ENCODE results near the gene TMEM242.

The TMEM242 gene

GRCh38 chr6:157287247-157287850, 36.0 kb downstream of the TMEM242 start:
- no peak for DNase-seq

- no peak for DNase-seq
Measured at GRCh38 chr6:157285422-157285779, 37.9 kb downstream of the TMEM242 start.

GRCh38 chr6:157284738-157285421, 38.4 kb downstream of the TMEM242 start:
- no peak for DNase-seq

- DNase-seq = no peak
Measured at GRCh38 chr6:157283900-157284737, 39.2 kb downstream of the TMEM242 start.

GRCh38 chr6:157283330-157283898, 39.9 kb downstream of the TMEM242 start:
- no peak for DNase-seq

- no peak for DNase-seq
Measured at GRCh38 chr6:157282284-157282683, 41.0 kb downstream of the TMEM242 start.

GRCh38 chr6:157281570-157281969, 41.7 kb downstream of the TMEM242 start:
- DNase-seq = no peak

- DNase-seq = no peak
Measured at GRCh38 chr6:157280947-157281346, 42.4 kb downstream of the TMEM242 start.

- DNase-seq = no peak
Measured at GRCh38 chr6:157280157-157280556, 43.2 kb downstream of the TMEM242 start.

GRCh38 chr6:157278171-157278570, 45.1 kb downstream of the TMEM242 start:
- DNase-seq = no peak

GRCh38 chr6:157276731-157277130, 46.6 kb downstream of the TMEM242 start:
- no peak for DNase-seq

- DNase-seq = no peak
Measured at GRCh38 chr6:157276134-157276532, 47.2 kb downstream of the TMEM242 start.

- DNase-seq = peak; percentile 81
Measured at GRCh38 chr6:157274471-157275226, 48.7 kb downstream of the TMEM242 start.

- DNase-seq = peak; percentile 61
Measured at GRCh38 chr6:157273756-157274470, 49.4 kb downstream of the TMEM242 start.

- peak; percentile 34 for DNase-seq
Measured at GRCh38 chr6:157272866-157273755, 50.2 kb downstream of the TMEM242 start.

GRCh38 chr6:157272372-157272771, 50.9 kb downstream of the TMEM242 start:
- DNase-seq = no peak

GRCh38 chr6:157271911-157272310, 51.4 kb downstream of the TMEM242 start:
- no peak for DNase-seq

GRCh38 chr6:157271441-157271840, 51.9 kb downstream of the TMEM242 start:
- DNase-seq = no peak

GRCh38 chr6:157270916-157271315, 52.4 kb downstream of the TMEM242 start:
- DNase-seq = no peak

GRCh38 chr6:157270308-157270707, 53.0 kb downstream of the TMEM242 start:
- DNase-seq = no peak

GRCh38 chr6:157269261-157269794, 54.0 kb downstream of the TMEM242 start:
- no peak for DNase-seq
